B cell (primary cell): ENCODE data around the gene GOLGA6L2. TPM values are rescaled to one million over a fixed set of nuclear protein-coding genes. Genes with fewer than 3 reads are reported as not detected.

ENCODE experiments used
- ATAC-seq: fragments of 200-7000 bp; cut with Tn5 transposase; one replicate; pipeline ENCODE4 v1.10.0; 2021; ENCODE audit warnings: low read depth, mild to moderate bottlenecking, moderate number of reproducible peaks, moderate library complexity
- CTCF ChIA-PET: fragments of 350-600 bp; sonication (Branson Sonifier 250); formaldehyde crosslinking; loops from one replicate; lab custom pipeline; 2021; ENCODE audit warnings: antibody characterized with exemption, inconsistent platforms; lab: Charles Lee
- POLR2A ChIA-PET: fragments of 350-600 bp; sonication (Branson Sonifier 250); formaldehyde crosslinking; loops from one replicate; lab custom pipeline; 2021; ENCODE audit warnings: antibody characterized with exemption; lab: Charles Lee
- DNase-seq: peaks from one replicate; pipeline ENCODE4 v3.0.0; 2013
- H2AFZ ChIP-seq: 2 replicates; pipeline ENCODE4 v1.6.1; 2012; ENCODE audit warnings: mild to moderate bottlenecking, low read depth, low read length; ENCODE audit not compliant: insufficient read depth, poor library complexity, severe bottlenecking
- H3K27ac ChIP-seq, 2 donors: 1 replicate in 1 of 2; 2 replicates in 1 of 2; pipeline ENCODE4 v1.5.1; 2012 to 2013; ENCODE audit warnings: low read length in 2 of 2, mild to moderate bottlenecking in 2 of 2, moderate library complexity in 1 of 2
- H3K27me3 ChIP-seq, 4 experiments: fragments of 200-600 bp in 1 of 4; sonication (generic) in 1 of 4; replicated peaks in 1 of 4; 1 replicate in 2 of 4; 2 replicates in 2 of 4; pipeline versions ENCODE4 v1.6.1 to v1.7.0; 2013 to 2016; ENCODE audit warnings: low read length in 3 of 4, mild to moderate bottlenecking in 2 of 4, mixed read lengths in 1 of 4, moderate library complexity in 1 of 4; ENCODE audit not compliant: insufficient read depth in 4 of 4, control insufficient read depth in 3 of 4; ENCODE audit errors: control extremely low read depth in 1 of 4
- H3K36me3 ChIP-seq, 2 experiments: replicated peaks in 1 of 2; 1 replicate in 1 of 2; 2 replicates in 1 of 2; pipeline versions ENCODE4 v1.6.1 to v1.7.1; 2013; ENCODE audit warnings: low read length in 1 of 2; ENCODE audit not compliant: insufficient read depth in 2 of 2, control insufficient read depth in 1 of 2; ENCODE audit errors: control extremely low read depth in 1 of 2, extremely low read depth in 1 of 2
- H3K4me1 ChIP-seq, 2 donors: fragments of 200-600 bp in 1 of 2; sonication (generic) in 1 of 2; 1 replicate in 1 of 2; 2 replicates in 1 of 2; pipeline versions ENCODE4 v1.5.1 to v1.6.1; 2013 to 2017; ENCODE audit warnings: low read length in 2 of 2; ENCODE audit not compliant: control insufficient read depth in 2 of 2, insufficient read depth in 2 of 2
- H3K4me2 ChIP-seq: replicated peaks from 2 replicates; pipeline ENCODE3; 2012; ENCODE audit warnings: mild to moderate bottlenecking, low read depth, low read length; ENCODE audit not compliant: poor library complexity, severe bottlenecking
- H3K4me3 ChIP-seq, 5 experiments: fragments of 200-600 bp in 1 of 5; sonication (generic) in 1 of 5; 1 replicate in 3 of 5; 2 replicates in 2 of 5; pipeline versions ENCODE4 v1.5.1 to v1.7.0; 2011 to 2016; ENCODE audit warnings: low read length in 4 of 5, mild to moderate bottlenecking in 4 of 5, low read depth in 2 of 5, control low read depth in 1 of 5, moderate library complexity in 1 of 5; ENCODE audit not compliant: insufficient read depth in 1 of 5; ENCODE audit errors: control extremely low read depth in 1 of 5, extremely low read depth in 1 of 5
- H3K79me2 ChIP-seq: fragments of 200-600 bp; sonication (generic); one replicate; pipeline ENCODE4 v1.6.0; 2016; ENCODE audit warnings: low read length; ENCODE audit not compliant: control insufficient read depth, insufficient read depth
- H3K9ac ChIP-seq: fragments of 200-600 bp; sonication (generic); 2 replicates; pipeline ENCODE4 v1.6.1; 2017; ENCODE audit warnings: mild to moderate bottlenecking, low read length, moderate library complexity
- H3K9me3 ChIP-seq, 3 donors: one replicate each; pipeline versions ENCODE4 v1.6.1 to v1.7.1; 2013; ENCODE audit warnings: low read length in 2 of 3; ENCODE audit not compliant: control insufficient read depth in 2 of 3, insufficient read depth in 1 of 3; ENCODE audit errors: control extremely low read depth in 1 of 3
- H4K20me1 ChIP-seq: 2 replicates; pipeline ENCODE4 v1.6.0; 2012; ENCODE audit warnings: mild to moderate bottlenecking, low read length; ENCODE audit not compliant: insufficient read depth, control insufficient read depth, poor library complexity, severe bottlenecking
- H3K27ac Mint-ChIP-seq: one replicate; pipeline ENCODE4 v1.8.0; 2021; ENCODE audit warnings: mixed read lengths
- H3K27me3 Mint-ChIP-seq: one replicate; pipeline ENCODE4 v1.8.0; 2021; ENCODE audit warnings: mixed read lengths
- H3K4me1 Mint-ChIP-seq: one replicate; pipeline ENCODE4 v1.8.0; 2021; ENCODE audit warnings: mixed read lengths
- H3K4me3 Mint-ChIP-seq: one replicate; pipeline ENCODE4 v1.8.0; 2021; ENCODE audit warnings: mixed read lengths
- H3K9me3 Mint-ChIP-seq: one replicate; pipeline ENCODE4 v1.8.0; 2022; ENCODE audit warnings: mixed read lengths; ENCODE audit not compliant: insufficient read depth
- EZH2 ChIP-seq: IDR thresholded peaks from 2 replicates; pipeline ENCODE4 v1.6.1; 2012; ENCODE audit warnings: borderline replicate concordance, low read depth, mild to moderate bottlenecking, moderate library complexity, low read length; ENCODE audit not compliant: insufficient read depth, poor library complexity, severe bottlenecking
- WGBS: methylation state at CpG from one replicate; pipeline ENCODE4 v1.1.5; 2013; ENCODE audit warnings: missing lambda C conversion rate; ENCODE audit not compliant: insufficient coverage; 5-methylcytosine and 5-hydroxymethylcytosine counted together
- intact Hi-C: fragments of 100-400 bp; cut with micrococcal nuclease; formaldehyde crosslinking; loops from one replicate; pipeline ENCODE4 v1.10.0; 2022
- polyA plus RNA-seq: library from polyadenylated mRNA; depleted of rRNA; stranded (reverse); fragments of >200 nt; gene quantifications from 2 replicates; pipeline ENCODE4 v1.2.3, GENCODE V29; 2012
- total RNA-seq, 2 donors: library from RNA; stranded (reverse); fragments of 120-200 nt in 1 of 2; gene quantifications; 1 replicate in 1 of 2; 2 replicates in 1 of 2; pipeline versions ENCODE4 v1.2.3 to v1.2.4, GENCODE V29; 2013 to 2022
- TF ChIP-seq, protein P1 (sequence below): fragments of 200-600 bp; IDR thresholded peaks from one replicate; pipeline ENCODE4 v1.8.0; 2022; ENCODE audit warnings: antibody characterized with exemption, mild to moderate bottlenecking

GOLGA6L2 gene
- total and polyA plus RNA-seq, 2 donors (not counting 1 experiment from before 2014, with no cell fraction given), result not detected

DNA sequence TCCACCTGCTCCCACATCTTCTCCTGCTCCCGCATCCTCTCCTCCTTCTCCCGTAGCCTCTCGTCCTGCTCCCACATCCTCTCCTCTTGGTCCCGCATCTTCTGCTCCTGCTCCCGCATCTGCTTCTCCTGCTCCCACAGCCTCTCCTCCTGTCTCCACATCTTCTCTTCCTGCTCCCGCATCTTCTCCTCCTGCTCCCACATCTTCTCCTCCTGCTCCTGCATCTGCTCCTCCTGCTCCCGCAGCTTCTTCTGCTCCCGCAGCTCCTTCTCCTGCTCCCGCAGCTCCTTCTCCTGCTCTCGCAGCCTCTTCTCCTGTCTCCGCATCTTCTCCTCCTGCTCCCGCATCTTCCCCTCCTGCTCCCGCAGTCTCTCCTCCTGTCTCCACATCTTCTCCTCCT, 5.8 kb downstream of the GOLGA6L2 start:
- Histone ChIP-seq H3K79me2 (no peaks in the 10 kb centered on the region), H3K4me3 (no peak overlapping the region), H3K4me2 (no peak overlapping the region), H3K4me1 (no peaks in the 10 kb centered on the region), H2AFZ (no peak overlapping the region), H3K36me3 (no peaks in the 10 kb centered on the region), H4K20me1 (no peaks in the 10 kb centered on the region), H3K9ac (no peak overlapping the region), H3K27ac (no peak overlapping the region), H3K27me3 (no peaks in the 10 kb centered on the region), H3K9me3 (peaks cover 0 to 5% (median 0%) of the 10 kb centered on the region in 3 donors)
- Mint-ChIP-seq H3K27me3 (no peaks in the 10 kb centered on the region), H3K9me3 (no peaks in the 10 kb centered on the region), H3K4me3 (no peak overlapping the region), H3K4me1 (no peaks in the 10 kb centered on the region), H3K27ac (no peak overlapping the region)
- no peak for ATAC-seq
- no peak for DNase-seq
- ChIA-PET CTCF (no interaction called here), POLR2A (no interaction called here)
- intact Hi-C loops, result no loop called here
- TF ChIP-seq, protein P1, sequence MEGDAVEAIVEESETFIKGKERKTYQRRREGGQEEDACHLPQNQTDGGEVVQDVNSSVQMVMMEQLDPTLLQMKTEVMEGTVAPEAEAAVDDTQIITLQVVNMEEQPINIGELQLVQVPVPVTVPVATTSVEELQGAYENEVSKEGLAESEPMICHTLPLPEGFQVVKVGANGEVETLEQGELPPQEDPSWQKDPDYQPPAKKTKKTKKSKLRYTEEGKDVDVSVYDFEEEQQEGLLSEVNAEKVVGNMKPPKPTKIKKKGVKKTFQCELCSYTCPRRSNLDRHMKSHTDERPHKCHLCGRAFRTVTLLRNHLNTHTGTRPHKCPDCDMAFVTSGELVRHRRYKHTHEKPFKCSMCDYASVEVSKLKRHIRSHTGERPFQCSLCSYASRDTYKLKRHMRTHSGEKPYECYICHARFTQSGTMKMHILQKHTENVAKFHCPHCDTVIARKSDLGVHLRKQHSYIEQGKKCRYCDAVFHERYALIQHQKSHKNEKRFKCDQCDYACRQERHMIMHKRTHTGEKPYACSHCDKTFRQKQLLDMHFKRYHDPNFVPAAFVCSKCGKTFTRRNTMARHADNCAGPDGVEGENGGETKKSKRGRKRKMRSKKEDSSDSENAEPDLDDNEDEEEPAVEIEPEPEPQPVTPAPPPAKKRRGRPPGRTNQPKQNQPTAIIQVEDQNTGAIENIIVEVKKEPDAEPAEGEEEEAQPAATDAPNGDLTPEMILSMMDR, result no peak
- TF ChIP-seq EZH2, result no peak
- 89% methylated on average over 13 of the region's 13 CpGs for WGBS

- intact Hi-C loops, result no loop called here
- 94% methylated on average over 10 of the region's 10 CpGs for WGBS
- H3K79me2 ChIP-seq, result no peaks in the 10 kb centered on the region
- Mint-ChIP-seq H3K27ac (no peak overlapping the region), H3K4me1 (no peaks in the 10 kb centered on the region), H3K9me3 (no peaks in the 10 kb centered on the region), H3K27me3 (no peaks in the 10 kb centered on the region), H3K4me3 (no peak overlapping the region)
- no peak for ATAC-seq
- TF ChIP-seq, protein P1, result no peak
- TF ChIP-seq EZH2, result no peak
- POLR2A ChIA-PET, result no interaction called here
- H3K4me1 ChIP-seq, result no peaks in the 10 kb centered on the region
- no peak overlapping the region for H3K27ac ChIP-seq
- no peaks in the 10 kb centered on the region for H3K27me3 ChIP-seq
- H3K9ac ChIP-seq, result no peak overlapping the region
- H3K9me3 ChIP-seq, result peaks cover 0 to 5% (median 0%) of the 10 kb centered on the region in 3 donors
- H3K4me2 ChIP-seq, result no peak overlapping the region
- no peaks in the 10 kb centered on the region for H4K20me1 ChIP-seq
- no peaks in the 10 kb centered on the region for H3K36me3 ChIP-seq
- no peak for DNase-seq
- CTCF ChIA-PET, result no interaction called here
- no peak overlapping the region for H2AFZ ChIP-seq
- no peak overlapping the region for H3K4me3 ChIP-seq
Measured at GRCh38 chr15:23440596-23440995, 6.4 kb downstream of the GOLGA6L2 start.
